Subcutaneous abdominal adipose tissue (tissue), 5 donors: ENCODE measurements around the gene SLC30A1.
"Not testable (repeated sequence)": the region's sequence is repeated elsewhere in the genome, so short reads cannot be mapped to it uniquely, and the experiment has no call there.

Source experiments
- H3K27ac ChIP-seq: one replicate; pipeline ENCODE4 v1.7.0; 2013; ENCODE audit warnings: low read depth, mild to moderate bottlenecking, inconsistent platforms, low read length, moderate library complexity
- H3K27me3 ChIP-seq, 5 donors: one replicate each; pipeline ENCODE4 v1.7.0; 2013; ENCODE audit warnings: low read length in 5 of 5, inconsistent platforms in 1 of 5; ENCODE audit not compliant: control insufficient read depth in 5 of 5, insufficient read depth in 4 of 5
- H3K36me3 ChIP-seq, 5 donors: one replicate each; pipeline ENCODE4 v1.7.0; 2013; ENCODE audit warnings: low read length in 5 of 5; ENCODE audit not compliant: control insufficient read depth in 5 of 5, insufficient read depth in 5 of 5
- H3K4me1 ChIP-seq, 5 donors: one replicate each; pipeline ENCODE4 v1.7.0; 2013; ENCODE audit warnings: low read length in 5 of 5, mild to moderate bottlenecking in 3 of 5, moderate library complexity in 1 of 5; ENCODE audit not compliant: control insufficient read depth in 5 of 5, insufficient read depth in 5 of 5
- H3K4me3 ChIP-seq, 5 donors: one replicate each; pipeline ENCODE4 v1.7.0; 2013; ENCODE audit warnings: low read length in 5 of 5, low read depth in 1 of 5
- H3K9ac ChIP-seq, 5 donors: one replicate each; pipeline ENCODE4 v1.7.0; 2013; ENCODE audit warnings: low read length in 5 of 5, mild to moderate bottlenecking in 4 of 5, moderate library complexity in 3 of 5
- H3K9me3 ChIP-seq, 5 donors: one replicate each; pipeline ENCODE4 v1.7.0; 2013; ENCODE audit warnings: low read length in 5 of 5; ENCODE audit not compliant: control insufficient read depth in 5 of 5
- donor health status: healthy.
- donor health status: healthy.
- donor health status: healthy.
- donor health status: healthy.
- donor health status: healthy.

Gene SLC30A1

GRCh38 chr1:211547710-211548109 is 31.3 kb downstream of the SLC30A1 start:
- H3K27ac ChIP-seq = no peak overlapping the region
- H3K9ac ChIP-seq = no peak overlapping the region
- no peaks in the 10 kb centered on the region for H3K27me3 ChIP-seq
- H3K4me1 ChIP-seq = peaks cover 0 to 5% (median 0%) of the 10 kb centered on the region in 5 donors
- H3K4me3 ChIP-seq = no peak overlapping the region
- no peaks in the 10 kb centered on the region for H3K9me3 ChIP-seq
- no peaks in the 10 kb centered on the region for H3K36me3 ChIP-seq

- H3K27ac ChIP-seq = no peak overlapping the region
- no peaks in the 10 kb centered on the region for H3K36me3 ChIP-seq
- no peaks in the 10 kb centered on the region for H3K27me3 ChIP-seq
- H3K9me3 ChIP-seq = no peaks in the 10 kb centered on the region
- H3K4me3 ChIP-seq = no peak overlapping the region
- no peak overlapping the region for H3K9ac ChIP-seq
- peaks cover 0 to 16% (median 4%) of the 10 kb centered on the region in 5 donors for H3K4me1 ChIP-seq
Measured at GRCh38 chr1:211546543-211546942, 32.4 kb downstream of the SLC30A1 start.

GRCh38 chr1:211543025-211543424 is 35.9 kb downstream of the SLC30A1 start:
- Histone ChIP-seq H3K9ac (no peak overlapping the region), H3K4me3 (no peak overlapping the region), H3K27ac (no peak overlapping the region), H3K4me1 (peaks cover 0 to 21% (median 8%) of the 10 kb centered on the region in 5 donors), H3K27me3 (no peaks in the 10 kb centered on the region), H3K36me3 (no peaks in the 10 kb centered on the region), H3K9me3 (no peaks in the 10 kb centered on the region)

DNA sequence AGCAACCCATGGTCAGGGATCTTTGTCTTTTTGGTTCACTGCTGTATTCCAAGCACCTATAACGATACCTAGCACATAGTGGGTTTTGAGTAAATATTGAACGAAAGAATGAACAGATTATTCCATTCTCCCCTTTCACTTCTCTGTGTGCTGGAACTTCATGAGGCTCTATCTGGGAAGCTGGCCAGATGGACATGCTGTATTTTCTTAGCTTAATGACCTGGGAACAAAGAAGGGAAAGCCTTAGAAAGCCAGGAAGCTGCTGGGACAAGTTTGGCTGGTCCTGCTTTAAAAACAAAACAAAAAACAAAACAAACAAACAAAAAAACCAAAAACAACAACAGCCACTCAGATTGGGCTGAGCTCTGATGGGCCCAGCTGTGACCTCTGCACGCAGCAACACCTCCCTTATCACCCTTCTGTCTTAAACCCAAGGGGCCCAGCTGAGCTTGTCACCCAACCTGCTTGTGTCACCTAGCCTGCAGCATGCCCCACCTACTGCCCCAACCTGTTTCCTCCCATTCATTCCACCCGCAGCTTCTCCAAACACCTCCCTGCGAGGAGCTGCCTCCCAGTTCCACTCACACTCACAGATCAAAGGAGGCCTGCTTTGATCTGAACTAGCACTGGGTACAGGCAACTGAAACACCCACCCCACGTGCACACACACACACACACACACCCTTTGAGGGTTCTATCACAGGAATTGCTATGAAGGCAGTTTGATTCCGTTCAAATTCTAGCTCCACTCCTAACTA is 37.1 kb downstream of the SLC30A1 start:
- H3K4me1 ChIP-seq = peaks cover 0 to 21% (median 8%) of the 10 kb centered on the region in 5 donors
- H3K9me3 ChIP-seq = no peaks in the 10 kb centered on the region
- no peaks in the 10 kb centered on the region for H3K36me3 ChIP-seq
- no peak overlapping the region for H3K9ac ChIP-seq
- H3K4me3 ChIP-seq = no peak overlapping the region
- no peak overlapping the region for H3K27ac ChIP-seq
- H3K27me3 ChIP-seq = no peaks in the 10 kb centered on the region

- H3K4me3 ChIP-seq = no peak overlapping the region
- H3K36me3 ChIP-seq = no peaks in the 10 kb centered on the region
- no peak overlapping the region for H3K9ac ChIP-seq
- no peak overlapping the region for H3K27ac ChIP-seq
- H3K27me3 ChIP-seq = no peaks in the 10 kb centered on the region
- no peaks in the 10 kb centered on the region for H3K9me3 ChIP-seq
- H3K4me1 ChIP-seq = peaks cover 0 to 21% (median 8%) of the 10 kb centered on the region in 5 donors
Measured at GRCh38 chr1:211541278-211541677, 37.7 kb downstream of the SLC30A1 start.

DNA sequence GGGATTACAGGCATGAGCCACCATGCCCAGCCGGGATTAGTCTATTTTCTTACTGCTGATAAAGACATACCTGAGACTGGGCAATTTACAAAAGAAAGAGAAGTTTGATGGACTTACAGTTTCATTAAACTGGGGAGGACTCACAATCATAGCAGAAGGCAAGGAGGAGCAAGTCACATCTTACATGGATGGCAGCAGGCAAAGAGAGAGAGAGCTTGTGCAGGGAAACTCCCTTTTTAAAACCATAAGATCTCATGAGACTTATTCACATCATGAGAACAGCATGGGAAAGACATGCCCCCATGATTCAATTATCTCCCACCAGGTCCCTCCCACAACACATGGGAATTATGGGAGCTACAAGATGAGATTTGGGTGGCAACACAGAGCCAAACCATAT is 38.1 kb downstream of the SLC30A1 start:
- H3K27ac ChIP-seq, H3K36me3 ChIP-seq, H3K9ac ChIP-seq, H3K27me3 ChIP-seq, H3K4me3 ChIP-seq, H3K9me3 ChIP-seq: not testable (repeated sequence)
- peaks cover 0 to 21% (median 8%) of the 10 kb centered on the region in 5 donors for H3K4me1 ChIP-seq

DNA sequence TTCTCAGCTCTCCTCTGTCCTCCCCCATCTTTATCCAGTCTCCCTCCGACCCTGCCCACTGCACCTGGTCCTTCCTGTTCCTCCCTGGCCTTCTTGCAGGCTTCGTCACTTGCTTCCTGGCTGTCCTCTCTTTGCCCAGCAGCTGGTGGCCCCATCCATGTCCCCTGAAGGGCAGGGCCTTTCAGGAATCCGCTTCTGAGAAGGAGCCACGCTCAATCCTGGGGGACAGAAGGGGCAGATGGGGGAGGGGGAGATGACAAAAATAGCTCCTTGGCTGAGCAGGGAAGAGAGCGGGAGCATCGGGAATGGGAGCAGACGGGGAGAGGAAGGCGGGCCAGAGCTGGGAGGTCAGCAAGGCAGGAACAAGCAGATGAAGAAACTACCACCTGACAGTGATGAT is 40.7 kb downstream of the SLC30A1 start:
- peaks cover 0 to 21% (median 8%) of the 10 kb centered on the region in 5 donors for H3K4me1 ChIP-seq
- H3K36me3 ChIP-seq = no peaks in the 10 kb centered on the region
- H3K9me3 ChIP-seq = no peaks in the 10 kb centered on the region
- no peak overlapping the region for H3K9ac ChIP-seq
- no peak overlapping the region for H3K27ac ChIP-seq
- no peak overlapping the region for H3K4me3 ChIP-seq
- no peaks in the 10 kb centered on the region for H3K27me3 ChIP-seq

DNA sequence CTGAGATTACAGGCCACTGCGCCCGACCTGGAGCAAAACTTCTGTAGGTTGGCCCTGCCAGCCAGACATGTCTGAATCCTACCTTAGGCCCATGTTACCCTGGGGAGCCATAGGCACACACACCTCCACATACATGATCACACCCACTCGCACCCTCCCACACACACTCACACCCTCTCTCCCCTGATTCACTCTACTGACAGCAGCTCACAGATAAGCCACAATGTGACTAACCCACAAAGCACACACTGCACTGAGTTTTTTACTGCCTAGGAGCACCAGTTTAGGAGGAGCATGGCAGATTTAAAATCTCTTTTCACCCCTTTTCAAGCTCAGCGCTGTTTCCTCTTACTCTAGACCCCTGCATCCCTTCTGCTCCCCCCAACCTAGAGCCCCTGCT is 41.7 kb downstream of the SLC30A1 start:
- H3K36me3 ChIP-seq = no peaks in the 10 kb centered on the region
- no peak overlapping the region for H3K9ac ChIP-seq
- H3K4me1 ChIP-seq = peaks cover 0 to 12% (median 3%) of the 10 kb centered on the region in 5 donors
- no peaks in the 10 kb centered on the region for H3K27me3 ChIP-seq
- H3K27ac ChIP-seq = no peak overlapping the region
- H3K4me3 ChIP-seq = no peak overlapping the region
- no peaks in the 10 kb centered on the region for H3K9me3 ChIP-seq

DNA sequence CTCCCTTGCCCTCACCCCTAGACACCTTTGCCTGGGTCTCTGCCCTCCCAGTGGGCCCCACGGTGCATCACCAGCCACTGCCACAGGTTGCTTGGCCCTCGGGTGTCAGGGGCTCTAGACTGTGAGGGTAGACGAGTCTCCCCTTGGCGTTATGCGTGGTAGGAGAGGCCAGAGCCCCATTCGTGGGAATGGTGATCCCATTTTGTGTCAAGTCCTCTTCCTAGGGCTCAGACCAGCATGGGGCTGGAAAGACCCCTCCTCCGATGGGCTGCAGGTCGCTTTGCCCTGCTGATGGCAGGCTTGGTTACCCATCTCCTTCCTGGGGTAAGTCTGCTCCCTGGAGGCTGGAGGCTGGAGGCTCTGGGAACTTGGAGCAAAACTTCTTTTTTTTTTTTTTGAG is 42.4 kb downstream of the SLC30A1 start:
- Histone ChIP-seq H3K9me3 (no peaks in the 10 kb centered on the region), H3K9ac (no peak overlapping the region), H3K4me3 (no peak overlapping the region), H3K36me3 (no peaks in the 10 kb centered on the region), H3K4me1 (peaks cover 0 to 10% (median 3%) of the 10 kb centered on the region in 5 donors), H3K27ac (no peak overlapping the region), H3K27me3 (no peaks in the 10 kb centered on the region)

GRCh38 chr1:211535346-211535745 is 43.6 kb downstream of the SLC30A1 start:
- H3K4me1 ChIP-seq = peaks cover 0 to 18% (median 4%) of the 10 kb centered on the region in 5 donors
- H3K27ac ChIP-seq = no peak overlapping the region
- H3K9ac ChIP-seq = no peak overlapping the region
- H3K27me3 ChIP-seq = no peaks in the 10 kb centered on the region
- H3K36me3 ChIP-seq = no peaks in the 10 kb centered on the region
- H3K4me3 ChIP-seq = no peak overlapping the region
- H3K9me3 ChIP-seq = no peaks in the 10 kb centered on the region
